Mesothelial cell of epicardium (in vitro differentiated cells): ENCODE data around the gene SGMS1. TPM values are rescaled to one million over a fixed set of nuclear protein-coding genes. Genes with fewer than 3 reads are reported as not detected.

ENCODE experiments used
- DNase-seq, 2 experiments: peaks; one replicate each; pipeline ENCODE4 v3.0.0; 2021; ENCODE audit warnings: low spot score in 2 of 2; ENCODE audit not compliant: unreplicated experiment in 2 of 2
- H3K27ac Mint-ChIP-seq: 2 replicates; pipeline ENCODE4 v1.8.0; 2021; ENCODE audit warnings: mixed read lengths
- H3K27me3 Mint-ChIP-seq: 2 replicates; pipeline ENCODE4 v1.8.0; 2021; ENCODE audit warnings: low read depth, mixed read lengths
- H3K36me3 Mint-ChIP-seq: 2 replicates; pipeline ENCODE4 v1.8.0; 2021; ENCODE audit warnings: mixed read lengths
- H3K4me1 Mint-ChIP-seq: 2 replicates; pipeline ENCODE4 v1.8.0; 2021; ENCODE audit warnings: mixed read lengths
- H3K4me3 Mint-ChIP-seq: 2 replicates; pipeline ENCODE4 v1.8.0; 2021; ENCODE audit warnings: mild to moderate bottlenecking, moderate library complexity, mixed read lengths
- H3K9me3 Mint-ChIP-seq: 2 replicates; pipeline ENCODE4 v1.8.0; 2021; ENCODE audit warnings: mixed read lengths
- CTCF ChIP-seq: fragments of 200-600 bp; sonication (generic); IDR thresholded peaks from one replicate; pipeline ENCODE4 v1.5.0; 2021; ENCODE audit warnings: antibody characterized with exemption; ENCODE audit not compliant: unreplicated experiment
- total RNA-seq: library from RNA; stranded (reverse); gene quantifications from 3 replicates; pipeline ENCODE4 v1.2.1, GENCODE V29; 2021

SGMS1 gene
- total RNA-seq, 1 donor from 2014 or later: 14.9 TPM

GRCh38 chr10:50407076-50407801 is 216.5 kb downstream of the SGMS1 start:
- no peaks in the 10 kb centered on the region for H3K36me3 Mint-ChIP-seq
- no peaks in the 10 kb centered on the region for H3K9me3 Mint-ChIP-seq
- H3K27ac Mint-ChIP-seq: no peak overlapping the region
- DNase-seq: no peak
- no peak overlapping the region for H3K4me3 Mint-ChIP-seq
- H3K27me3 Mint-ChIP-seq: no peaks in the 10 kb centered on the region
- H3K4me1 Mint-ChIP-seq: peaks cover 3% of the 10 kb centered on the region
- no peak for TF ChIP-seq CTCF

- Mint-ChIP-seq H3K27ac (no peak overlapping the region), H3K27me3 (no peaks in the 10 kb centered on the region), H3K4me1 (peaks cover 3% of the 10 kb centered on the region), H3K9me3 (no peaks in the 10 kb centered on the region), H3K4me3 (no peak overlapping the region), H3K36me3 (no peaks in the 10 kb centered on the region)
- DNase-seq: no peak
- no peak for TF ChIP-seq CTCF
These were observed 217.2 kb downstream of the SGMS1 start for GRCh38 chr10:50406457-50407070.

- Mint-ChIP-seq H3K9me3 (no peaks in the 10 kb centered on the region), H3K4me1 (peaks cover 3% of the 10 kb centered on the region), H3K36me3 (no peaks in the 10 kb centered on the region)
These were observed 218.0 kb downstream of the SGMS1 start for GRCh38 chr10:50405723-50406122.

GRCh38 chr10:50404021-50404773 is 219.6 kb downstream of the SGMS1 start:
- Mint-ChIP-seq H3K4me3 (no peak overlapping the region), H3K27me3 (no peaks in the 10 kb centered on the region), H3K4me1 (peaks cover 3% of the 10 kb centered on the region), H3K27ac (no peak overlapping the region), H3K9me3 (no peaks in the 10 kb centered on the region), H3K36me3 (no peaks in the 10 kb centered on the region)
- no peak for DNase-seq
- no peak for TF ChIP-seq CTCF

More at GRCh38 chr10:50405723-50406122, 218.0 kb downstream of the SGMS1 start:
- H3K27ac Mint-ChIP-seq: no peak overlapping the region
- H3K4me3 Mint-ChIP-seq: no peak overlapping the region
- TF ChIP-seq CTCF: no peak
- DNase-seq: no peak
- no peaks in the 10 kb centered on the region for H3K27me3 Mint-ChIP-seq

- no peak for TF ChIP-seq CTCF
- no peaks in the 10 kb centered on the region for H3K9me3 Mint-ChIP-seq
- no peaks in the 10 kb centered on the region for H3K27me3 Mint-ChIP-seq
- DNase-seq: no peak
- H3K4me3 Mint-ChIP-seq: no peak overlapping the region
- H3K27ac Mint-ChIP-seq: no peak overlapping the region
- H3K36me3 Mint-ChIP-seq: no peaks in the 10 kb centered on the region
- peaks cover 7% of the 10 kb centered on the region for H3K4me1 Mint-ChIP-seq
These were observed 220.7 kb downstream of the SGMS1 start for GRCh38 chr10:50403074-50403473.
